Esophagus squamous epithelium (tissue), 4 donors: Measurements from ENCODE around the gene TTC39A.

Experiments used
- CTCF ChIP-seq, 6 experiments: fragments of 450-650 bp in 4 of 6; fragments of 200-600 bp in 2 of 6; sonication (generic) in 2 of 6; IDR thresholded peaks; one replicate each; pipeline ENCODE4 v1.5.1; 2016 to 2019; ENCODE audit warnings: antibody characterized with exemption in 6 of 6, mild to moderate bottlenecking in 4 of 6, moderate library complexity in 4 of 6
- POLR2A ChIP-seq, 4 donors: fragments of 450-650 bp; IDR thresholded peaks; one replicate each; pipeline ENCODE4 v1.6.1; 2017; ENCODE audit warnings: antibody characterized with exemption in 4 of 4, mild to moderate bottlenecking in 4 of 4, moderate library complexity in 3 of 4

- TF ChIP-seq POLR2A (IDR thresholded peaks at IDR 0.05) (no peak), CTCF (IDR thresholded peaks at IDR 0.05) (no peak)
Measured at GRCh38 chr1:51365774-51366173, 35.4 kb upstream of the TTC39A start.
